ENCODE data around the gene ZBTB3. TPM values are rescaled to one million over a fixed set of nuclear protein-coding genes. Genes with fewer than 3 reads are reported as not detected.

Gene ZBTB3
- 10 to 100 TPM in 1 of 6 donors, 1 to 10 TPM in 5; 3.7 to 12.9 (median 6.4) TPM for polyA plus RNA-seq (ENCODE audit: low read depth in 6 of 6)

DNA sequence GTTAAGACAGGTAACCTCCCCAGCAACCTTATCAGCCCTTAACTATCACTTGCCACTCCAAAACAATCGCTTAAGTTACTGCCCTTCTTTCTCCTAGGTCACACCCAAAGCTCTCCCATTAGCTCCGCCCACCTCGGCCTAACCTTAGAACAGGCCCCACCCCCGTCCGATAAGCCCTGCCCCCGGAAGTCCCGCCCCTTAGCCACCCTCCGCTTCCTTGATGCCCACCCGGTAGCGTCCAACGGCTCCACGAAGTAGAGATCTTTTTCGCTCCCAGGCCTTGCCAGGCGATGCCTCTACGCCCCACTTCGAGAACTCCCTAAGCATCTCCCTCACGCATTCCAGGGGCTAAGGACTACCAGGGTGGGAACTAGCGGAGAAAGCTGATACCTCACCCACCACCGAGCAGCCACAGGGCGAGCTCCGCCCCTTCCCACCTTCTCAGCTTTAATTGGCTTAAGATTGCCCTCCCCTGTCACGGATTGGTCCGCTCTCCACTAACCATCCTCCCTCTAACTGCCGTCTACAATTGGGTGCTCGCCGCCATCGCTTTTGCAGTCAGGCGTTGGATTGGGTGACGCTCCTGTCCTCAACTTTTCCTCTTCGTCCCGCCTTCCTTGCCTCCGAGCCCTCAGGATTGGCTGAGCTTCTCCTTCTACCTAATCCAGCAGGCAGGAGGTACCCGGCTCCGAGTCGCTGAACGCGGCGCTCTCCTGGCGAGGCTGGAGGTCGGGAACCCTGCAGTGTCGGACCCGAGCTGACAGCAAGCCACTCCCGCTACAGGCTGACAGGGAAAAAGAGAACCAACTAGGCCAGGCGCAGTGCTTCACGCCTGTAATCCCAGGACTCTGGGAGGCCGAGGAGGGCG, at the start of gene ZBTB3:
TSS of gene ZBTB3 (minus strand) at position 425 of the 868 bp plus-strand sequence. CDS start 496 bp downstream, outside the sequence.
- peak; percentile 92 to 95 for ATAC-seq (ENCODE audit: low read depth in 2 of 2)
- H3K27me3 Mint-ChIP-seq = no peaks in the 10 kb centered on the region
- H3K9me3 Mint-ChIP-seq = no peaks in the 10 kb centered on the region
- peak within 1 kb of the TSS; percentile 87 to 100 (median 99) for H3K4me3 Mint-ChIP-seq
- peaks cover 10 to 26% (median 21%) of the 10 kb centered on the region in 3 donors for H3K4me1 Mint-ChIP-seq
- no peaks in the 10 kb centered on the region for H3K36me3 Mint-ChIP-seq
- peak; percentile 98 for DNase-seq
- H3K27ac Mint-ChIP-seq = peak within 1 kb of the TSS; percentile 76 to 99 (median 98)

DNA sequence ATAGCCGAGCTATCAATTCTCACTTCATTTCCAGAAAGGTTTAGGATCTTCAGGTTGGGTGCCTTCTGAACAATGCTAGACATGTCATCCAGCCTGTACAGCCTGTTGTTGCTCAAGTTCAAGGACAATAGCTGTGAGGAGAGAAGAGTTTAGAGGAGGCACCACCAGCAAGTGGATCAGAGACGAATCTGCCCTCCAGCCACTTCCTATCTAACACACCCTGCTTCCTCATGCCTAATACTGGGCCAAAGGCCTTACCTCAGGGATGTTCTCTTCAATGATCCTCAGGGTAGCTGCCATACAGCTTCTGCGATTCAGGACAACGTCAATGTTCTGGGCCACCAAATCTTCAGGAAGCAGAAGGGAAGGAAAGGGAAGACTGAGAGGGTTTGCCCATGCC, 47.1 kb upstream of the ZBTB3 start:
- peaks cover 0 to 2% (median 0%) of the 10 kb centered on the region in 7 donors for H3K9me3 Mint-ChIP-seq

GRCh38 chr11:62799486-62799885, 45.5 kb upstream of the ZBTB3 start:
- Mint-ChIP-seq H3K4me3 (peak overlapping the region in 1 of 8 donors; percentile 57), H3K9me3 (no peaks in the 10 kb centered on the region), H3K4me1 (peaks cover 14 to 20% (median 18%) of the 10 kb centered on the region in 3 donors), H3K27me3 (no peaks in the 10 kb centered on the region), H3K36me3 (peaks cover 13 to 37% of the 10 kb centered on the region in 2 donors), H3K27ac (peak overlapping the region in 1 of 6 donors; percentile 15)
- no peak for DNase-seq
- no peak for ATAC-seq (ENCODE audit: low read depth in 2 of 2)

More for the DNA sequence above, 47.1 kb upstream of the ZBTB3 start:
- Mint-ChIP-seq H3K36me3 (peaks cover 10 to 29% of the 10 kb centered on the region in 2 donors), H3K27me3 (no peaks in the 10 kb centered on the region), H3K4me3 (peak overlapping the region in 2 of 8 donors; percentile 57 to 59), H3K27ac (peak overlapping the region in 1 of 6 donors; percentile 39), H3K4me1 (peaks cover 26 to 30% (median 26%) of the 10 kb centered on the region in 3 donors)
- ATAC-seq (ENCODE audit: low read depth in 2 of 2) (no peak), DNase-seq (no peak)

GRCh38 chr11:62796281-62796680, 42.3 kb upstream of the ZBTB3 start:
- Mint-ChIP-seq H3K36me3 (peaks cover 13 to 33% of the 10 kb centered on the region in 2 donors), H3K27ac (peak overlapping the region in 2 of 6 donors; percentile 23 to 74)

GRCh38 chr11:62794201-62794775, 40.3 kb upstream of the ZBTB3 start:
- no peak for DNase-seq
- no peak for ATAC-seq (ENCODE audit: low read depth in 2 of 2)
- peak overlapping the region in 2 of 8 donors; percentile 34 to 48 for H3K4me3 Mint-ChIP-seq
- H3K27ac Mint-ChIP-seq = peak overlapping the region in 1 of 6 donors; percentile 48
- H3K36me3 Mint-ChIP-seq = peaks cover 9 to 24% of the 10 kb centered on the region in 2 donors
- no peaks in the 10 kb centered on the region for H3K27me3 Mint-ChIP-seq
- no peaks in the 10 kb centered on the region for H3K9me3 Mint-ChIP-seq
- H3K4me1 Mint-ChIP-seq = peaks cover 28 to 45% (median 30%) of the 10 kb centered on the region in 3 donors

More at GRCh38 chr11:62796281-62796680, 42.3 kb upstream of the ZBTB3 start:
- no peaks in the 10 kb centered on the region for H3K27me3 Mint-ChIP-seq
- H3K4me3 Mint-ChIP-seq = peak overlapping the region in 1 of 8 donors; percentile 36
- H3K4me1 Mint-ChIP-seq = peaks cover 13 to 30% (median 17%) of the 10 kb centered on the region in 3 donors
- ATAC-seq (ENCODE audit: low read depth in 2 of 2) = no peak
- H3K9me3 Mint-ChIP-seq = no peaks in the 10 kb centered on the region
- no peak for DNase-seq

DNA sequence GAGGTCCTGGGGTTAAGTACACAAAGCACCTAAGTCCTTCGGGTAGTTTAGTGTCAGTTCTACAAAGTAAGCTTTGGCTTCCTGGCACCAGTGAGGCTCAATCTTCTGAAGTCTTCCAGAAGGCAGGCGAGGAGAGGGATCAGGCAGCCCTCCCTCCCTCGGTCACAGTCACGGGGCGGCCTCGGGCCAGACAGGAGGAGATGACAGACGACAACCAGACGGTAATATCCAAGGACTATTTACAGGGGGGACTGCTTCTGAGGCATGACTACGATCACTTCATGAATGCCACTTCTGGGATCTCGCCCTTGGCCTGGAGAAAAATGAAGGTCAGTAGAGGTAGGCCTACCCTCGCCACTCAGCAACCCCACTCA, 38.2 kb upstream of the ZBTB3 start:
- H3K4me1 Mint-ChIP-seq = peaks cover 30 to 48% (median 47%) of the 10 kb centered on the region in 3 donors

DNA sequence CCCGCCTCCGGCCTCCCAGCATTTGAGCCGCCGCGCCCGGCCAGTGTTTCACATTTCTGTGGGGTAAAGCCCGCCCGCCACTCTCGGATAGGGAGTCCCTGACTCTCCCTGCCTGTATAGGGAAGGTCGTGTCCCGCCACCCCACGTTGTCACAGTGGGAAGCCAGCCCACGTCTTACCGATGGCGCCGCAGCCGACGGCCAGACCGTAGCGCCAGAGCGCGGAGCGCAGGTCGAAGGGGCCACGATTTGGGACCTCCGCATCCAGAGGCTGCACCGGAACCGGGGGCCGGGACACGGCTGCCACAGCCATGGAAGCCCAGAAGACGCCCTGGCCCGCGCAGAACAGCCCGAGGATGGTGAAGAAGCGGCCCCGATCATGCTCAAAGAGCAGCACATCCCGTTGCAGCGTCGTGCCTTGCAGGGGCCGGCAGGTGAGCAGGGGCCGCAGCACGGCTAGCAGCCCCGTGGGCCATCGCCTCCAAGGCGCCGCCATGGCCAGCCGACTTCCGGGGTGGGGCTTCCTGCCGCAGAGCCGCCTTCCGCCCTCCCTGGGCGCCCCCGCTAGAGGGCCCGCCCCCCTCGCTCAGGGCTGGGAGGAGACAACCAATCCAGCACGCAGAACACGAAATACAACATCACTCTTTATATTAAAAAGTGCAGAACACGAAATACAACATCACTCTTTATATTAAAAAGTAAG, 37.7 kb upstream of the ZBTB3 start, which contains the start of gene TMEM223:
TSS of gene TMEM223 (minus strand) at position 506 of the 701 bp plus-strand sequence. CDS start at position 494, 12 bp downstream.
- no peaks in the 10 kb centered on the region for H3K27me3 Mint-ChIP-seq
- ATAC-seq (ENCODE audit: low read depth in 2 of 2) (peak; percentile 70 to 71), DNase-seq (peak; percentile 86)
- H3K4me1 Mint-ChIP-seq = peaks cover 30 to 48% (median 48%) of the 10 kb centered on the region in 3 donors
- peak within 1 kb of the TSS; percentile 86 to 97 (median 90) for H3K27ac Mint-ChIP-seq
- H3K4me3 Mint-ChIP-seq = peak within 1 kb of the TSS; percentile 84 to 97 (median 92)
- H3K36me3 Mint-ChIP-seq = peaks cover 5 to 16% of the 10 kb centered on the region in 2 donors
- no peaks in the 10 kb centered on the region for H3K9me3 Mint-ChIP-seq

More for the DNA sequence above, 38.2 kb upstream of the ZBTB3 start:
- Mint-ChIP-seq H3K4me3 (peak overlapping the region; percentile 84 to 97 (median 92)), H3K27me3 (no peaks in the 10 kb centered on the region), H3K36me3 (peaks cover 5 to 16% of the 10 kb centered on the region in 2 donors), H3K9me3 (no peaks in the 10 kb centered on the region), H3K27ac (peak overlapping the region; percentile 76 to 97 (median 90))
- no peak for ATAC-seq (ENCODE audit: low read depth in 2 of 2)
- DNase-seq = no peak

DNA sequence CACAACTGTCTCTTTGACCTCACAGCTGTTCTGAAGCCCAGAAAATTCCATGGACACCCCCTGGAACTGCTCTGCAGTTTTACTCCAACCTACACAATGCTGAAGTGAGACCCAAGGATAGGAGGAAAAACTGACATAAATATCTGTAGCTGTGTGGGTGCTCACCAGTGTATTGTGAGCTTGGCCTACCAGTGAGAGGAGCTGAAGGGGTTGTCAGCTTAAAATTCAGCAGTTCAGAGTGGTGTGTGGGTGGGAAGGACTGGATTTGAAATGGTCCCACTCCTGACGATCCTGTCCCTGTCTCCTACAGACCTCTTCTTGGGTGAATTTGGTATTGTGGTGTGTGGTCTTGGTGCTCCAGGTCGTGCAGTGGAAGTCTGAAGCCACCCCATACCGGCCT, 35.6 kb upstream of the ZBTB3 start:
- Mint-ChIP-seq H3K27ac (peak overlapping the region in 3 of 6 donors; percentile 66 to 97 (median 88)), H3K4me3 (peak overlapping the region in 7 of 8 donors; percentile 67 to 97 (median 93)), H3K9me3 (no peaks in the 10 kb centered on the region), H3K4me1 (peaks cover 37 to 58% (median 57%) of the 10 kb centered on the region in 3 donors), H3K27me3 (no peaks in the 10 kb centered on the region), H3K36me3 (peaks cover 0 to 6% of the 10 kb centered on the region in 2 donors)
- ATAC-seq (ENCODE audit: low read depth in 2 of 2) (no peak), DNase-seq (no peak)

- ATAC-seq (ENCODE audit: low read depth in 2 of 2) (no peak), DNase-seq (no peak)
- peaks cover 33 to 58% (median 51%) of the 10 kb centered on the region in 3 donors for H3K4me1 Mint-ChIP-seq
- no peaks in the 10 kb centered on the region for H3K9me3 Mint-ChIP-seq
- H3K27ac Mint-ChIP-seq = peak overlapping the region in 4 of 6 donors; percentile 37 to 85 (median 64)
- H3K4me3 Mint-ChIP-seq = peak overlapping the region; percentile 67 to 97 (median 94)
- H3K27me3 Mint-ChIP-seq = no peaks in the 10 kb centered on the region
- H3K36me3 Mint-ChIP-seq = peaks cover 0 to under 1% of the 10 kb centered on the region in 2 donors
Observed at GRCh38 chr11:62788991-62789390, 35.0 kb upstream of the ZBTB3 start.

- peak; percentile 97 for DNase-seq
- Mint-ChIP-seq H3K4me3 (peak within 1 kb of the TSS; percentile 93 to 98 (median 96)), H3K9me3 (no peaks in the 10 kb centered on the region), H3K4me1 (peaks cover 31 to 52% (median 47%) of the 10 kb centered on the region in 3 donors), H3K36me3 (no peaks in the 10 kb centered on the region), H3K27ac (peak within 1 kb of the TSS; percentile 90 to 97 (median 96)), H3K27me3 (no peaks in the 10 kb centered on the region)
- peak; percentile 73 to 76 for ATAC-seq (ENCODE audit: low read depth in 2 of 2)
Observed at GRCh38 chr11:62787005-62787759, 33.2 kb upstream of the ZBTB3 start, which contains the start of gene TMEM179B. Gene TMEM179B (plus strand): TSS chr11:62787402. CDS start chr11:62787432, 30 bp downstream.

DNA sequence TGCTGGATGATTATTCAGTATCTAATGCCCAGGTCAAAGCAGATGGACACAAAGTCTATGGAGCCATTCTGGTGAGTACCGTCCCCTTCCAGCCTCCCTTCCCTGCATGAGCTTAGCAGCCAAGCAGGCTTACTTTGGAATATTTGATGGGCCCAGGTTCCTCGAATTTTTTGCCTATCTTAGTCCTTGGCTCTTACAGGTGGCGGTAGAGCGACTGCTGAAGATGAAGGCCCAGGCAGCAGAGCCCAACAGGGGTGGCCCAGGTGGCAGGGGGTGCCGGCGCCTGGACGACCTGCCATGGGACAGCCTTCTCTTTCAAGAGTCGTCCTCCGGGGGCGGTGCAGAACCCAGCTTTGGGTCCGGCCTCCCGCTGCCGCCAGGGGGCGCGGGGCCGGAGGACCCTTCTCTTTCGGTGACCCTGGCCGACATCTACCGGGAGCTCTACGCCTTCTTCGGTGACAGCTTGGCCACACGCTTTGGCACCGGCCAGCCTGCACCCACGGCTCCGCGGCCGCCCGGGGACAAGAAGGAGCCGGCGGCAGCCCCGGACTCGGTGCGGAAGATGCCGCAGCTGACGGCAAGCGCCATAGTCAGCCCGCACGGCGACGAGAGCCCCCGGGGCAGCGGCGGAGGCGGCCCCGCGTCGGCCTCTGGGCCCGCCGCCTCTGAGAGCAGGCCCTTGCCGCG, 32.5 kb upstream of the ZBTB3 start:
- peak overlapping the region; percentile 82 to 98 (median 92) for H3K4me3 Mint-ChIP-seq
- H3K4me1 Mint-ChIP-seq = peaks cover 29 to 49% (median 40%) of the 10 kb centered on the region in 3 donors

More for the DNA sequence above, 32.5 kb upstream of the ZBTB3 start:
- DNase-seq = peak; percentile 89
- Mint-ChIP-seq H3K27me3 (no peaks in the 10 kb centered on the region), H3K36me3 (no peaks in the 10 kb centered on the region), H3K9me3 (no peaks in the 10 kb centered on the region), H3K27ac (peak overlapping the region; percentile 70 to 95 (median 91))
- ATAC-seq (ENCODE audit: low read depth in 2 of 2) = peak; percentile 74 to 76
